Uterus (tissue), 2 donors: ENCODE results near the gene GALK2.

ENCODE experiments used
- POLR2A ChIP-seq, 2 donors: fragments of 450-650 bp; IDR thresholded peaks; one replicate each; pipeline ENCODE4 v1.6.1; 2016; ENCODE audit warnings: antibody characterized with exemption in 2 of 2, mild to moderate bottlenecking in 1 of 2, moderate library complexity in 1 of 2
- TF ChIP-seq, protein P1 (sequence below), 4 experiments: fragments of 200-600 bp in 2 of 4; fragments of 450-650 bp in 2 of 4; sonication (generic) in 2 of 4; IDR thresholded peaks; one replicate each; pipeline ENCODE4 v1.5.1; 2016 to 2019; ENCODE audit warnings: antibody characterized with exemption in 4 of 4, mild to moderate bottlenecking in 2 of 4, moderate library complexity in 1 of 4

DNA sequence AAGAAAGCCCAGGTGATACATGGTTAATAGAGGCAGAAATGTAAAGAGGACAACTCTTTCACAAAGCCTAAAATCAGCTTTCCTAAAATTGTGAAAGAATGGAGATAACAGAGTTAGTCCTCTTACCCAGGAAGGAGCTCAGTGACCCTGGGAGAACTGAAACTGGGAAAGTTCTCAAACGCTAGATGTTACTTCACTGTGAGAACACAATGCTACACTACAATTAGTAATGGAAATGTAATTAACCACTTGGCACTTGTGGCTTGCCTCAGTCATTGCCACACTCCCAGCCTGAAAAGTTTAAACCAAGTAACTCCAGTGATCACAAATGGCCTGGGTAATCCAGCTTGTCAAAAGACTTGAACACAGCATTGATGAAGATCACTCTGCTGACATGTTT is 150.3 kb downstream of the GALK2 start:
- no peak for TF ChIP-seq POLR2A (IDR thresholded peaks at IDR 0.05)
- TF ChIP-seq, protein P1, sequence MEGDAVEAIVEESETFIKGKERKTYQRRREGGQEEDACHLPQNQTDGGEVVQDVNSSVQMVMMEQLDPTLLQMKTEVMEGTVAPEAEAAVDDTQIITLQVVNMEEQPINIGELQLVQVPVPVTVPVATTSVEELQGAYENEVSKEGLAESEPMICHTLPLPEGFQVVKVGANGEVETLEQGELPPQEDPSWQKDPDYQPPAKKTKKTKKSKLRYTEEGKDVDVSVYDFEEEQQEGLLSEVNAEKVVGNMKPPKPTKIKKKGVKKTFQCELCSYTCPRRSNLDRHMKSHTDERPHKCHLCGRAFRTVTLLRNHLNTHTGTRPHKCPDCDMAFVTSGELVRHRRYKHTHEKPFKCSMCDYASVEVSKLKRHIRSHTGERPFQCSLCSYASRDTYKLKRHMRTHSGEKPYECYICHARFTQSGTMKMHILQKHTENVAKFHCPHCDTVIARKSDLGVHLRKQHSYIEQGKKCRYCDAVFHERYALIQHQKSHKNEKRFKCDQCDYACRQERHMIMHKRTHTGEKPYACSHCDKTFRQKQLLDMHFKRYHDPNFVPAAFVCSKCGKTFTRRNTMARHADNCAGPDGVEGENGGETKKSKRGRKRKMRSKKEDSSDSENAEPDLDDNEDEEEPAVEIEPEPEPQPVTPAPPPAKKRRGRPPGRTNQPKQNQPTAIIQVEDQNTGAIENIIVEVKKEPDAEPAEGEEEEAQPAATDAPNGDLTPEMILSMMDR (IDR thresholded peaks at IDR 0.05): no peak
